Measurements from ENCODE around the gene UACA. TPM values are rescaled to one million over a fixed set of nuclear protein-coding genes. Genes with fewer than 3 reads are reported as not detected.

Gene UACA
- polyA plus RNA-seq, 1 donor (not counting 4 experiments of a cell fraction or from before 2014, with no cell fraction given), result 26.6 TPM

- TF ChIP-seq EZH2 (IDR thresholded peaks at IDR 0.05; ENCODE audit: low read length) (no peak), CTCF (optimal IDR thresholded peaks at IDR 0.05 in 1 of 3, IDR thresholded peaks at IDR 0.05 in 1 of 3, conservative IDR thresholded peaks at IDR 0.05 in 1 of 3; ENCODE audit: extremely low read depth in 1 of 3, insufficient read depth in 2 of 3, low read length in 3 of 3) (no peak)
- DNase-seq (ENCODE audit: low read depth, low spot score) (no peak), FAIRE-seq (peak; percentile 63)
- Histone ChIP-seq H4K20me1 (ENCODE audit: control insufficient read depth, extremely low read depth, insufficient read depth, low read length) (no peaks in the 10 kb centered on the region), H3K9me1 (ENCODE audit: control insufficient read depth, extremely low read depth, insufficient read depth, low read length) (no peaks in the 10 kb centered on the region), H3K36me3 (ENCODE audit: control insufficient read depth in 2 of 2, extremely low read depth in 1 of 2, insufficient read depth in 2 of 2, low read length in 2 of 2) (no peaks in the 10 kb centered on the region), H3K9me3 (ENCODE audit: control insufficient read depth, low read depth, low read length) (no peaks in the 10 kb centered on the region), H3K4me3 (ENCODE audit: control insufficient read depth in 2 of 3, extremely low read depth in 1 of 3, insufficient read depth in 2 of 3, low read depth in 1 of 3, low read length in 3 of 3) (no peak overlapping the region), H3K79me2 (ENCODE audit: control insufficient read depth, insufficient read depth, low read length) (no peaks in the 10 kb centered on the region), H3K27ac (ENCODE audit: control insufficient read depth, insufficient read depth, low read length) (no peak overlapping the region), H2AFZ (ENCODE audit: control insufficient read depth, low read length) (no peak overlapping the region), H3K9ac (ENCODE audit: control insufficient read depth, extremely low read depth, insufficient read depth, low read length) (no peak overlapping the region), H3K4me1 (ENCODE audit: control insufficient read depth, extremely low read depth, insufficient read depth, low read length) (peaks cover 10% of the 10 kb centered on the region), H3K27me3 (ENCODE audit: control insufficient read depth, extremely low read depth, insufficient read depth, low read length) (no peaks in the 10 kb centered on the region), H3K4me2 (ENCODE audit: control insufficient read depth, extremely low read depth, insufficient read depth, low read depth, low read length) (no peak overlapping the region)
- dilution Hi-C loops (cut with MboI; ENCODE audit: extremely low pct_ligation_motif_present, low sequenced_read_pairs), result no loop called here
Measured at GRCh38 chr15:70651303-70651845, 112.0 kb downstream of the UACA start.

- Histone ChIP-seq H3K4me3 (ENCODE audit: control insufficient read depth in 2 of 3, extremely low read depth in 1 of 3, insufficient read depth in 2 of 3, low read depth in 1 of 3, low read length in 3 of 3) (no peak overlapping the region), H3K36me3 (ENCODE audit: control insufficient read depth in 2 of 2, extremely low read depth in 1 of 2, insufficient read depth in 2 of 2, low read length in 2 of 2) (no peaks in the 10 kb centered on the region), H3K9me1 (ENCODE audit: control insufficient read depth, extremely low read depth, insufficient read depth, low read length) (no peaks in the 10 kb centered on the region), H3K4me2 (ENCODE audit: control insufficient read depth, extremely low read depth, insufficient read depth, low read depth, low read length) (peak overlapping the region; percentile 34), H3K27me3 (ENCODE audit: control insufficient read depth, extremely low read depth, insufficient read depth, low read length) (no peaks in the 10 kb centered on the region), H3K9me3 (ENCODE audit: control insufficient read depth, low read depth, low read length) (no peaks in the 10 kb centered on the region), H3K9ac (ENCODE audit: control insufficient read depth, extremely low read depth, insufficient read depth, low read length) (no peak overlapping the region), H4K20me1 (ENCODE audit: control insufficient read depth, extremely low read depth, insufficient read depth, low read length) (no peaks in the 10 kb centered on the region), H3K27ac (ENCODE audit: control insufficient read depth, insufficient read depth, low read length) (no peak overlapping the region), H3K4me1 (ENCODE audit: control insufficient read depth, extremely low read depth, insufficient read depth, low read length) (peaks cover 10% of the 10 kb centered on the region), H3K79me2 (ENCODE audit: control insufficient read depth, insufficient read depth, low read length) (no peaks in the 10 kb centered on the region), H2AFZ (ENCODE audit: control insufficient read depth, low read length) (no peak overlapping the region)
- no peak for TF ChIP-seq CTCF (optimal IDR thresholded peaks at IDR 0.05 in 1 of 3, IDR thresholded peaks at IDR 0.05 in 1 of 3, conservative IDR thresholded peaks at IDR 0.05 in 1 of 3; ENCODE audit: extremely low read depth in 1 of 3, insufficient read depth in 2 of 3, low read length in 3 of 3)
- no peak for TF ChIP-seq EZH2 (IDR thresholded peaks at IDR 0.05; ENCODE audit: low read length)
- dilution Hi-C loops (cut with MboI; ENCODE audit: extremely low pct_ligation_motif_present, low sequenced_read_pairs), result no loop called here
- FAIRE-seq (peak; percentile 58), DNase-seq (ENCODE audit: low read depth, low spot score) (peak; percentile 2)
Measured at GRCh38 chr15:70650567-70651302, 112.6 kb downstream of the UACA start.
